LNCAP (cell line): Measurements from ENCODE around the gene MEF2D.

Source experiments
- TF ChIP-seq, protein P1 (sequence below): fragments of 450-650 bp; IDR thresholded peaks from 2 replicates; pipeline ENCODE4 v1.5.1; 2017; ENCODE audit warnings: mild to moderate bottlenecking

MEF2D gene

GRCh38 chr1:156465747-156466365 lies 34.7 kb downstream of the MEF2D start:
- TF ChIP-seq, protein P1, sequence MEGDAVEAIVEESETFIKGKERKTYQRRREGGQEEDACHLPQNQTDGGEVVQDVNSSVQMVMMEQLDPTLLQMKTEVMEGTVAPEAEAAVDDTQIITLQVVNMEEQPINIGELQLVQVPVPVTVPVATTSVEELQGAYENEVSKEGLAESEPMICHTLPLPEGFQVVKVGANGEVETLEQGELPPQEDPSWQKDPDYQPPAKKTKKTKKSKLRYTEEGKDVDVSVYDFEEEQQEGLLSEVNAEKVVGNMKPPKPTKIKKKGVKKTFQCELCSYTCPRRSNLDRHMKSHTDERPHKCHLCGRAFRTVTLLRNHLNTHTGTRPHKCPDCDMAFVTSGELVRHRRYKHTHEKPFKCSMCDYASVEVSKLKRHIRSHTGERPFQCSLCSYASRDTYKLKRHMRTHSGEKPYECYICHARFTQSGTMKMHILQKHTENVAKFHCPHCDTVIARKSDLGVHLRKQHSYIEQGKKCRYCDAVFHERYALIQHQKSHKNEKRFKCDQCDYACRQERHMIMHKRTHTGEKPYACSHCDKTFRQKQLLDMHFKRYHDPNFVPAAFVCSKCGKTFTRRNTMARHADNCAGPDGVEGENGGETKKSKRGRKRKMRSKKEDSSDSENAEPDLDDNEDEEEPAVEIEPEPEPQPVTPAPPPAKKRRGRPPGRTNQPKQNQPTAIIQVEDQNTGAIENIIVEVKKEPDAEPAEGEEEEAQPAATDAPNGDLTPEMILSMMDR, result no peak

DNA sequence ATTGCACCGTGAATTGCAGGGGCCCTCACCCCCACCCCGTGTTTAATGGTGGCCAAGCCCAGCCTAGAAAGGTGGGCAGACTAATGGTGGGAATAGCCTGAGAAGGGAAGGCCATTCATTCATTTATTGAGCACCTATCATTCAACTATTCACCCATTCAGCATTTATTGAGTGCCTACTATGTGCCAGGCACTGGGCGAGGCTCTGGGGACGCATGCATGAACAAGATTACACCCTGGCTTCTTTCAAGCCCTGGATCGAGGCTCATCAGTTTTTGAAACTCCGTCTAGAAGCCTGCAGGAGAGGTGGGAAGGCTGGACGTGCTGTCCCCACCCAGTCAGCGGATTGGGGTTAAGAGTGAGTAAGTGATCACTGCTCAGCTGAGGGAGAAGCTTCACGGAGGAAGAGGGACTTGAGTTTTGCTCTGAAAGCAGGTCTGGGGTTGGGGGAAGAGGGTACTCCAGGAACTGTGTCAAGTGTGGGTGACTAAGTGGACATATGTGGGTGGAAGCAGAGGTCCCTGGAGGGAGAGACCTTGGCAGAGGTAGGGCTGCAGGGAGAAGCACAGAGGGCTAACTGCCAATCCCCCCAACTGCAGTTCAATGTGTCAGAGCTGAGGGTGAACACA lies 35.6 kb downstream of the MEF2D start:
- TF ChIP-seq, protein P1, result no peak

GRCh38 chr1:156464335-156464734 lies 36.2 kb downstream of the MEF2D start:
- TF ChIP-seq, protein P1, result no peak

GRCh38 chr1:156463874-156464273 lies 36.7 kb downstream of the MEF2D start:
- TF ChIP-seq, protein P1, result no peak

DNA sequence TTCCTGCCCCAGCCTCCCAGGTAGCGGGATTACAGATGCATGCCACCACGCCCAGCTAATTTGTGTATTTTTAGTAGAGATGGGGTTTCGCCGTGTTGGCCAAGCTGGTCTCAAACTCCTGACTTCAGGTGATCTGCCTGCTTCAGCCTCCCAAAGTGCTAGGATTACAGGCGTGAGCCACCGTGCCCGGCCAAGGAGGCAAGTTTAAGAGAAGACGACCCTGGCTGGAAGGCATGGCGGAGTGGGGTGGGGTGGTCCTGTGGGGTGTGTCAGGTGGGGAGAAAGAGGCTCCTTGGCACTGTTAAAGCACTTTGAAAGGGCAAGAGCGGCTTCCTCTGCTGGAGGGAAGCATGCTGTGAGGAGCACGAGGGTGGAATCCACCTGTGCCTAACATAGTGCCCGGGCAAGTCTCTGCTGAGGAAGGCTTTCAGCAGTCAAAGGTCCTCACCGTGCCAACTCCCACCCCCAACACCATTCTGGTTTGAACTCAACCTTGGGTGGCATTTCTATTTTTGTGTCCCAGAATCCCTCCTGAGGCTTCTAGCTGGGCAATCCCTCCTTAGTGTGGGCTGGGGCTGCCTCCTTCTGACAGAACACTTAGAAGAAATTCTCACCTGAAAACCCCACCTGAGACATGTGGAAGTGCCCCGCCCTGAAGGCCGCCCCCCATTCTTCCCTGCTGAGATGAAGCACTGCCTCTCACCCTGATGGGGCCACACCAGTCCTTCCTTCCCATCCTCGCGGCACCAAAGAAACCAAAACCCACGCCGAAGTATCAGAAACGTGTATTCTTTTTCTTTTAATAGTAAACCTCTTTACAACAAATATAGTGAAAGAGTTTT lies 37.4 kb downstream of the MEF2D start:
- TF ChIP-seq, protein P1, result no peak

DNA sequence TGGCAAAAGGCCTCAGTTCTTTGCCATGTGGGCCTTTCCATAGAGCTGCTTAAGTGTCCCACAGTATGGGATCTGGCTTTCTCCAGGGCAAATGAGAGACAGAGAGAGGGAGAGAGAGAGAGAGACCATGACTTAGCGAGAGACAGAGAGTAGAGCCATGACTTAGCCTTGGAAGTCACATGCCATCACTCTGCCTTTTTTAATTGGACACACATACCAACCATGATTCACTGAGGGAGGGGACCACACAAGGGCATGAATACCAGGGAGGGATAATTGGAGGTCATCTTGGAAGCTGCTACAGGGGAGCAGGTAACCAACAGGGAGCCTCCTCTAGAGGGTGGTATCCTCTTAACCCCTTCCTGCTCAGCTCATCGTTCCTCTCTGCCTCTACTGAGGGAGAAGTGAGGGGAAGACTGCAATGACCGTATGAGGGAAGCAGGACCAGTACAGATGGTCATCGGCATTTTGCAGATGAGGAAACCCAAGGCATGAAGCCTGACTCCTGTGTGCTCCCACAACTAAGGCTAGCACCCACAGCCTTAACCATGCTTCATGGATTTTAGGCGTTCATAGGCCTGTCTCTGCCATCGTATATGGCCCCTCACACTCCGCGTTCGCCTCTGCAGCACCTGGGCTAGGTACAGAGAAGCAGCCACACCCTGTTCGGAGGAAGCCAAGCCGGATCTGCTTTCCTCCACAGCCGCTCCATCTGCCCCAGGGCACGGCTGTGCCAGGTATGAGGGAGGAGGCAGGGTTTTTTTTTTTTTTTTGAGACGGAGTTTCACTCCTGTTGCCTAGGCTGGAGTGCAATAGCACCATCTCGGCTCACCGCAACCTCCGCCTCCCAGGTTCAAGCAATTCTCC lies 38.6 kb downstream of the MEF2D start:
- TF ChIP-seq, protein P1, result no peak

- TF ChIP-seq, protein P1, result no peak
Observed at GRCh38 chr1:156461109-156461508, 39.5 kb downstream of the MEF2D start.
